Measurements from ENCODE around the gene PRPS1. TPM values are rescaled to one million over a fixed set of nuclear protein-coding genes. Genes with fewer than 3 reads are reported as not detected.

The PRPS1 gene
- total and polyA plus RNA-seq, 2 experiments from 2014 or later, result 91.1 to 149 TPM

GRCh38 chrX:107674480-107675364, 46.4 kb downstream of the PRPS1 start (continued):
- TF ChIP-seq, protein P1, sequence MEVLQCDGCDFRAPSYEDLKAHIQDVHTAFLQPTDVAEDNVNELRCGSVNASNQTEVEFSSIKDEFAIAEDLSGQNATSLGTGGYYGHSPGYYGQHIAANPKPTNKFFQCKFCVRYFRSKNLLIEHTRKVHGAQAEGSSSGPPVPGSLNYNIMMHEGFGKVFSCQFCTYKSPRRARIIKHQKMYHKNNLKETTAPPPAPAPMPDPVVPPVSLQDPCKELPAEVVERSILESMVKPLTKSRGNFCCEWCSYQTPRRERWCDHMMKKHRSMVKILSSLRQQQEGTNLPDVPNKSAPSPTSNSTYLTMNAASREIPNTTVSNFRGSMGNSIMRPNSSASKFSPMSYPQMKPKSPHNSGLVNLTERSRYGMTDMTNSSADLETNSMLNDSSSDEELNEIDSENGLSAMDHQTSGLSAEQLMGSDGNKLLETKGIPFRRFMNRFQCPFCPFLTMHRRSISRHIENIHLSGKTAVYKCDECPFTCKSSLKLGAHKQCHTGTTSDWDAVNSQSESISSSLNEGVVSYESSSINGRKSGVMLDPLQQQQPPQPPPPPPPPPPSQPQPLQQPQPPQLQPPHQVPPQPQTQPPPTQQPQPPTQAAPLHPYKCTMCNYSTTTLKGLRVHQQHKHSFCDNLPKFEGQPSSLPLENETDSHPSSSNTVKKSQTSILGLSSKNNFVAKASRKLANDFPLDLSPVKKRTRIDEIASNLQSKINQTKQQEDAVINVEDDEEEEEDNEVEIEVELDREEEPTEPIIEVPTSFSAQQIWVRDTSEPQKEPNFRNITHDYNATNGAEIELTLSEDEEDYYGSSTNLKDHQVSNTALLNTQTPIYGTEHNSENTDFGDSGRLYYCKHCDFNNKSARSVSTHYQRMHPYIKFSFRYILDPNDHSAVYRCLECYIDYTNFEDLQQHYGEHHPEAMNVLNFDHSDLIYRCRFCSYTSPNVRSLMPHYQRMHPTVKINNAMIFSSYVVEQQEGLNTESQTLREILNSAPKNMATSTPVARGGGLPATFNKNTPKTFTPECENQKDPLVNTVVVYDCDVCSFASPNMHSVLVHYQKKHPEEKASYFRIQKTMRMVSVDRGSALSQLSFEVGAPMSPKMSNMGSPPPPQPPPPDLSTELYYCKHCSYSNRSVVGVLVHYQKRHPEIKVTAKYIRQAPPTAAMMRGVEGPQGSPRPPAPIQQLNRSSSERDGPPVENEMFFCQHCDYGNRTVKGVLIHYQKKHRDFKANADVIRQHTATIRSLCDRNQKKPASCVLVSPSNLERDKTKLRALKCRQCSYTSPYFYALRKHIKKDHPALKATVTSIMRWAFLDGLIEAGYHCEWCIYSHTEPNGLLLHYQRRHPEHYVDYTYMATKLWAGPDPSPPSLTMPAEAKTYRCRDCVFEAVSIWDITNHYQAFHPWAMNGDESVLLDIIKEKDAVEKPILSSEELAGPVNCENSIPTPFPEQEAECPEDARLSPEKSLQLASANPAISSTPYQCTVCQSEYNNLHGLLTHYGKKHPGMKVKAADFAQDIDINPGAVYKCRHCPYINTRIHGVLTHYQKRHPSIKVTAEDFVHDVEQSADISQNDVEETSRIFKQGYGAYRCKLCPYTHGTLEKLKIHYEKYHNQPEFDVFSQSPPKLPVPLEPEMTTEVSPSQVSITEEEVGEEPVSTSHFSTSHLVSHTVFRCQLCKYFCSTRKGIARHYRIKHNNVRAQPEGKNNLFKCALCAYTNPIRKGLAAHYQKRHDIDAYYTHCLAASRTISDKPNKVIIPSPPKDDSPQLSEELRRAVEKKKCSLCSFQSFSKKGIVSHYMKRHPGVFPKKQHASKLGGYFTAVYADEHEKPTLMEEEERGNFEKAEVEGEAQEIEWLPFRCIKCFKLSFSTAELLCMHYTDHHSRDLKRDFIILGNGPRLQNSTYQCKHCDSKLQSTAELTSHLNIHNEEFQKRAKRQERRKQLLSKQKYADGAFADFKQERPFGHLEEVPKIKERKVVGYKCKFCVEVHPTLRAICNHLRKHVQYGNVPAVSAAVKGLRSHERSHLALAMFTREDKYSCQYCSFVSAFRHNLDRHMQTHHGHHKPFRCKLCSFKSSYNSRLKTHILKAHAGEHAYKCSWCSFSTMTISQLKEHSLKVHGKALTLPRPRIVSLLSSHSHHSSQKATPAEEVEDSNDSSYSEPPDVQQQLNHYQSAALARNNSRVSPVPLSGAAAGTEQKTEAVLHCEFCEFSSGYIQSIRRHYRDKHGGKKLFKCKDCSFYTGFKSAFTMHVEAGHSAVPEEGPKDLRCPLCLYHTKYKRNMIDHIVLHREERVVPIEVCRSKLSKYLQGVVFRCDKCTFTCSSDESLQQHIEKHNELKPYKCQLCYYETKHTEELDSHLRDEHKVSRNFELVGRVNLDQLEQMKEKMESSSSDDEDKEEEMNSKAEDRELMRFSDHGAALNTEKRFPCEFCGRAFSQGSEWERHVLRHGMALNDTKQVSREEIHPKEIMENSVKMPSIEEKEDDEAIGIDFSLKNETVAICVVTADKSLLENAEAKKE (CRISPR knock-in tag; IDR thresholded peaks at IDR 0.05), result no peak
- TF ChIP-seq EZH2 (IDR thresholded peaks at IDR 0.05; ENCODE audit: low read depth, unreplicated experiment) (no peak), STAT1 (IDR thresholded peaks at IDR 0.05; ENCODE audit: unreplicated experiment) (no peak), EZH2phosphoT487 (IDR thresholded peaks at IDR 0.05; ENCODE audit: unreplicated experiment) (no peak), CREB1 (CRISPR knock-in tag; IDR thresholded peaks at IDR 0.05; ENCODE audit: low read depth) (no peak)

DNA sequence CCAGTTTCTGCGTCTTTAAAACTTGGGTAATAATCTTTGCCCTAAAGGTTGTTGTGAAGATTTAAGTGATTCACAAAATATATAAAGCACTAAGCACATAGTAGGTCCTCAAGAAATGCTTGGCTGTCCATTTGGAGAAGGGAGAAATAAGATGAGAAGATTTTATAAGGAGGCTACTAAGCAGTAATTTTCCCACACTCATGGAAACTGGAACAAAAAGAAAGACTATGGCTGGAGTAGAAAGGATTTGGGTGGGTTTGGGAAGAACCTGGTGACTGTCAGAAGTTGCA, 47.0 kb downstream of the PRPS1 start:
- Histone ChIP-seq H3F3A (replicated peaks; ENCODE audit: low read depth) (no peaks in the 10 kb centered on the region), H3K36me3 (ENCODE audit: insufficient read depth) (no peaks in the 10 kb centered on the region), H3K27me3 (ENCODE audit: insufficient read depth) (no peaks in the 10 kb centered on the region), H3K9me2 (ENCODE audit: insufficient read depth) (no peaks in the 10 kb centered on the region), H3K4me3 (no peak overlapping the region), H3K27ac (ENCODE audit: low read depth) (no peak overlapping the region), H4K20me1 (replicated peaks; ENCODE audit: insufficient read depth) (no peaks in the 10 kb centered on the region), H3K79me2 (replicated peaks; ENCODE audit: insufficient read depth) (no peaks in the 10 kb centered on the region), H3K4me1 (ENCODE audit: insufficient read depth) (peaks cover 11% of the 10 kb centered on the region; the same call in 1 of the 2 replicates), H2AFZ (no peak overlapping the region), H3K4me2 (no peak overlapping the region)
- Mint-ChIP-seq H3K27ac (no peak overlapping the region), H3K4me3 (no peak overlapping the region), H3K9me3 (no peaks in the 10 kb centered on the region), H3K27me3 (ENCODE audit: insufficient read depth, low read depth, poor library complexity) (peaks cover 8% of the 10 kb centered on the region), H3K36me3 (ENCODE audit: low read depth) (no peaks in the 10 kb centered on the region), H3K4me1 (peaks cover 22% of the 10 kb centered on the region)
- ATAC-seq (no peak), DNase-seq (ENCODE audit: low spot score) (no peak)
- TF ChIP-seq ETS1 (IDR thresholded peaks at IDR 0.05), result no peak
- TF ChIP-seq ZNF331 (CRISPR knock-in tag; IDR thresholded peaks at IDR 0.05; ENCODE audit: low read depth), result no peak
- TF ChIP-seq STAT1 (IDR thresholded peaks at IDR 0.05; ENCODE audit: unreplicated experiment), result no peak
- no peak for TF ChIP-seq CREB1 (CRISPR knock-in tag; IDR thresholded peaks at IDR 0.05; ENCODE audit: low read depth)
- no peak for TF ChIP-seq ZNF114 (CRISPR knock-in tag; IDR thresholded peaks at IDR 0.05)
- no peak for TF ChIP-seq POLR2AphosphoS5 (IDR thresholded peaks at IDR 0.05; ENCODE audit: low read depth)
